ENCODE results near the gene RTL5. TPM values are rescaled to one million over a fixed set of nuclear protein-coding genes. Genes with fewer than 3 reads are reported as not detected.

RTL5 gene
- total and polyA plus RNA-seq, 10 of the 15 experiments (the other 5 are each of a cell fraction or from before 2014, with no cell fraction given): under 0.01 to 0.10 (median 0.03) TPM; not detected in 5

- H4K20me1 ChIP-seq (ENCODE audit: control insufficient read depth, insufficient read depth): no peaks in the 10 kb centered on the region
- H3K27me3 ChIP-seq (replicated peaks in 1 of 2; ENCODE audit: control insufficient read depth in 2 of 2, insufficient read depth in 2 of 2, low read length in 1 of 2): 0 out of 4 replicates have a peak, but pooled peaks cover 0 to 2% of the 10 kb centered on the region in 2 experiments
- BruUV-seq (replicated peaks): no TSS peak
- ChIA-PET POLR2A (no interaction called here), RAD21 (ENCODE audit: unreplicated experiment) (interaction anchor here (0.6 kb wide), 1 partner anchor 1079 kb away, joined by 3 read pairs; no protein-coding TSS in a partner anchor), CTCF (no interaction called here), SMC1A (ENCODE audit: uncharacterized antibody, unreplicated experiment) (no interaction called here)
- no peak overlapping the region for H3K4me2 ChIP-seq (ENCODE audit: control insufficient read depth, insufficient read depth)
- ATAC-seq (no peak), FAIRE-seq (no peak), DNase-seq (ENCODE audit: low read depth, low spot score) (no peak)
- H2AFZ ChIP-seq (ENCODE audit: control insufficient read depth, low read depth, low read length): no peak overlapping the region
- H3K9ac ChIP-seq (ENCODE audit: control insufficient read depth, insufficient read depth, low read length): no peak overlapping the region
- no peaks in the 10 kb centered on the region for H3K9me3 ChIP-seq (replicated peaks; ENCODE audit: control insufficient read depth, insufficient read depth, low read length)
- TF ChIP-seq RUNX3 (IDR thresholded peaks at IDR 0.05; ENCODE audit: low read length) (peak; percentile 25; the same call in 1 of the 2 replicates), BHLHE40 (IDR thresholded peaks at IDR 0.05; ENCODE audit: borderline replicate concordance in 1 of 2, low read depth in 2 of 2, low read length in 1 of 2) (no peak)
- 23% methylated on average over 2 of the region's 2 CpGs for WGBS (ENCODE audit: insufficient coverage, insufficient replicate concordance, low lambda C conversion rate, missing lambda C conversion rate)
- no peaks in the 10 kb centered on the region for H3K36me3 ChIP-seq (ENCODE audit: control insufficient read depth in 2 of 2, insufficient read depth in 2 of 2, low read length in 1 of 2)
- intact Hi-C loops (cut with micrococcal nuclease; ENCODE audit: unreplicated experiment) (no loop called here), in situ Hi-C loops (cut with MboI) (no loop called here)
- no peaks in the 10 kb centered on the region for H3K79me2 ChIP-seq (ENCODE audit: control insufficient read depth, insufficient read depth, low read length)
- H3K4me1 ChIP-seq (ENCODE audit: control insufficient read depth, insufficient read depth, low read length): peaks cover 14% of the 10 kb centered on the region
- no peak overlapping the region for H3K27ac ChIP-seq (ENCODE audit: control insufficient read depth, insufficient read depth)
- H3K4me3 ChIP-seq: no peak overlapping the region
These were observed 13.5 kb upstream of the RTL5 start for GRCh38 chrX:72145181-72145580.

GRCh38 chrX:72143609-72143907, 11.8 kb upstream of the RTL5 start:
- 47% methylated on average over 2 of the region's 2 CpGs for WGBS (ENCODE audit: insufficient coverage, insufficient replicate concordance, low lambda C conversion rate, missing lambda C conversion rate)
- 0 out of 4 replicates have a peak, but pooled peaks cover 0 to 2% of the 10 kb centered on the region in 2 experiments for H3K27me3 ChIP-seq (replicated peaks in 1 of 2; ENCODE audit: control insufficient read depth in 2 of 2, insufficient read depth in 2 of 2, low read length in 1 of 2)
- no TSS peak for BruUV-seq (replicated peaks)
- ChIA-PET POLR2A (no interaction called here), CTCF (no interaction called here), RAD21 (ENCODE audit: unreplicated experiment) (no interaction called here), SMC1A (ENCODE audit: uncharacterized antibody, unreplicated experiment) (no interaction called here)
- H3K9ac ChIP-seq (ENCODE audit: control insufficient read depth, insufficient read depth, low read length): no peak overlapping the region
- ATAC-seq (no peak), DNase-seq (ENCODE audit: low read depth, low spot score) (no peak), FAIRE-seq (no peak)
- no peak overlapping the region for H3K4me3 ChIP-seq
- H4K20me1 ChIP-seq (ENCODE audit: control insufficient read depth, insufficient read depth): no peaks in the 10 kb centered on the region
- in situ Hi-C loops (cut with MboI) (no loop called here), intact Hi-C loops (cut with micrococcal nuclease; ENCODE audit: unreplicated experiment) (loop anchor here (2.0 kb wide), 1 partner anchor 37 kb away; the partner anchor contains the start of gene PIN4)
- H2AFZ ChIP-seq (ENCODE audit: control insufficient read depth, low read depth, low read length): no peak overlapping the region
- no peaks in the 10 kb centered on the region for H3K36me3 ChIP-seq (ENCODE audit: control insufficient read depth in 2 of 2, insufficient read depth in 2 of 2, low read length in 1 of 2)
- H3K27ac ChIP-seq (ENCODE audit: control insufficient read depth, insufficient read depth): no peak overlapping the region
- H3K9me3 ChIP-seq (replicated peaks; ENCODE audit: control insufficient read depth, insufficient read depth, low read length): no peaks in the 10 kb centered on the region
- no peak overlapping the region for H3K4me2 ChIP-seq (ENCODE audit: control insufficient read depth, insufficient read depth)
- no peaks in the 10 kb centered on the region for H3K79me2 ChIP-seq (ENCODE audit: control insufficient read depth, insufficient read depth, low read length)
- peaks cover 14% of the 10 kb centered on the region for H3K4me1 ChIP-seq (ENCODE audit: control insufficient read depth, insufficient read depth, low read length)
- TF ChIP-seq IKZF2 (IDR thresholded peaks at IDR 0.05) (no peak), EED (IDR thresholded peaks at IDR 0.05; ENCODE audit: low read depth) (no peak), FOXM1 (IDR thresholded peaks at IDR 0.05; ENCODE audit: low read depth, low read length) (no peak), SIX5 (IDR thresholded peaks at IDR 0.05; ENCODE audit: low read depth, low read length, severe bottlenecking) (no peak), NFYB (IDR thresholded peaks at IDR 0.05; ENCODE audit: insufficient read depth, low read depth, low read length) (no peak), ZNF384 (IDR thresholded peaks at IDR 0.05; ENCODE audit: borderline replicate concordance, low read depth, low read length) (no peak), RUNX3 (IDR thresholded peaks at IDR 0.05; ENCODE audit: low read length) (no peak), RCOR1 (conservative IDR thresholded peaks at IDR 0.05; ENCODE audit: low read depth, low read length) (no peak), RELA (IDR thresholded peaks at IDR 0.05; ENCODE audit: borderline replicate concordance, partially characterized antibody) (no peak), CHD1 (IDR thresholded peaks at IDR 0.05; ENCODE audit: low read depth, low read length) (no peak)
- TF ChIP-seq, protein P1, sequence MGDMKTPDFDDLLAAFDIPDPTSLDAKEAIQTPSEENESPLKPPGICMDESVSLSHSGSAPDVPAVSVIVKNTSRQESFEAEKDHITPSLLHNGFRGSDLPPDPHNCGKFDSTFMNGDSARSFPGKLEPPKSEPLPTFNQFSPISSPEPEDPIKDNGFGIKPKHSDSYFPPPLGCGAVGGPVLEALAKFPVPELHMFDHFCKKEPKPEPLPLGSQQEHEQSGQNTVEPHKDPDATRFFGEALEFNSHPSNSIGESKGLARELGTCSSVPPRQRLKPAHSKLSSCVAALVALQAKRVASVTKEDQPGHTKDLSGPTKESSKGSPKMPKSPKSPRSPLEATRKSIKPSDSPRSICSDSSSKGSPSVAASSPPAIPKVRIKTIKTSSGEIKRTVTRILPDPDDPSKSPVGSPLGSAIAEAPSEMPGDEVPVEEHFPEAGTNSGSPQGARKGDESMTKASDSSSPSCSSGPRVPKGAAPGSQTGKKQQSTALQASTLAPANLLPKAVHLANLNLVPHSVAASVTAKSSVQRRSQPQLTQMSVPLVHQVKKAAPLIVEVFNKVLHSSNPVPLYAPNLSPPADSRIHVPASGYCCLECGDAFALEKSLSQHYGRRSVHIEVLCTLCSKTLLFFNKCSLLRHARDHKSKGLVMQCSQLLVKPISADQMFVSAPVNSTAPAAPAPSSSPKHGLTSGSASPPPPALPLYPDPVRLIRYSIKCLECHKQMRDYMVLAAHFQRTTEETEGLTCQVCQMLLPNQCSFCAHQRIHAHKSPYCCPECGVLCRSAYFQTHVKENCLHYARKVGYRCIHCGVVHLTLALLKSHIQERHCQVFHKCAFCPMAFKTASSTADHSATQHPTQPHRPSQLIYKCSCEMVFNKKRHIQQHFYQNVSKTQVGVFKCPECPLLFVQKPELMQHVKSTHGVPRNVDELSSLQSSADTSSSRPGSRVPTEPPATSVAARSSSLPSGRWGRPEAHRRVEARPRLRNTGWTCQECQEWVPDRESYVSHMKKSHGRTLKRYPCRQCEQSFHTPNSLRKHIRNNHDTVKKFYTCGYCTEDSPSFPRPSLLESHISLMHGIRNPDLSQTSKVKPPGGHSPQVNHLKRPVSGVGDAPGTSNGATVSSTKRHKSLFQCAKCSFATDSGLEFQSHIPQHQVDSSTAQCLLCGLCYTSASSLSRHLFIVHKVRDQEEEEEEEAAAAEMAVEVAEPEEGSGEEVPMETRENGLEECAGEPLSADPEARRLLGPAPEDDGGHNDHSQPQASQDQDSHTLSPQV (IDR thresholded peaks at IDR 0.05): no peak
- TF ChIP-seq, protein P2, sequence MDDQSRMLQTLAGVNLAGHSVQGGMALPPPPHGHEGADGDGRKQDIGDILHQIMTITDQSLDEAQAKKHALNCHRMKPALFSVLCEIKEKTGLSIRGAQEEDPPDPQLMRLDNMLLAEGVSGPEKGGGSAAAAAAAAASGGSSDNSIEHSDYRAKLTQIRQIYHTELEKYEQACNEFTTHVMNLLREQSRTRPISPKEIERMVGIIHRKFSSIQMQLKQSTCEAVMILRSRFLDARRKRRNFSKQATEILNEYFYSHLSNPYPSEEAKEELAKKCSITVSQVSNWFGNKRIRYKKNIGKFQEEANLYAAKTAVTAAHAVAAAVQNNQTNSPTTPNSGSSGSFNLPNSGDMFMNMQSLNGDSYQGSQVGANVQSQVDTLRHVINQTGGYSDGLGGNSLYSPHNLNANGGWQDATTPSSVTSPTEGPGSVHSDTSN (IDR thresholded peaks at IDR 0.05; ENCODE audit: insufficient replicate concordance, low read depth, low read length): no peak

All from GM12878 (cell line).